GM18951 (cell line): ENCODE measurements around the gene DUSP8.

Experiments
- POLR2A ChIP-seq: IDR thresholded peaks from 4 replicates; pipeline ENCODE4 v1.6.1; 2011; ENCODE audit warnings: mild to moderate bottlenecking; ENCODE audit not compliant: insufficient read length, insufficient read depth; ENCODE audit errors: extremely low read depth
- in situ Hi-C: fragments of 300-500 bp; cut with MboI; formaldehyde crosslinking; loops from one replicate; pipeline ENCODE4 v1.12.0; 2022; ENCODE audit warnings: low sequenced_read_pairs, mixed read lengths, inconsistent platforms; ENCODE audit not compliant: unreplicated experiment

Gene DUSP8

GRCh38 chr11:1533342-1533725 lies 38.7 kb downstream of the DUSP8 start:
- no peak for TF ChIP-seq POLR2A
- in situ Hi-C loops, result no loop called here

GRCh38 chr11:1532606-1533341 lies 39.3 kb downstream of the DUSP8 start:
- in situ Hi-C loops, result no loop called here
- no peak for TF ChIP-seq POLR2A

- TF ChIP-seq POLR2A, result no peak
- in situ Hi-C loops, result no loop called here
These were observed 40.0 kb downstream of the DUSP8 start for GRCh38 chr11:1532014-1532586.

- TF ChIP-seq POLR2A, result no peak
- in situ Hi-C loops, result no loop called here
These were observed 40.5 kb downstream of the DUSP8 start for GRCh38 chr11:1531449-1532013.

GRCh38 chr11:1530686-1531448 lies 41.2 kb downstream of the DUSP8 start:
- TF ChIP-seq POLR2A, result no peak
- in situ Hi-C loops, result no loop called here

GRCh38 chr11:1529774-1530173 lies 42.3 kb downstream of the DUSP8 start:
- in situ Hi-C loops, result no loop called here

GRCh38 chr11:1529286-1529685 lies 42.8 kb downstream of the DUSP8 start:
- in situ Hi-C loops, result no loop called here
- TF ChIP-seq POLR2A, result no peak

More at GRCh38 chr11:1529774-1530173, 42.3 kb downstream of the DUSP8 start:
- no peak for TF ChIP-seq POLR2A

- in situ Hi-C loops, result no loop called here
- no peak for TF ChIP-seq POLR2A
These were observed 43.4 kb downstream of the DUSP8 start for GRCh38 chr11:1528710-1529109.

- in situ Hi-C loops, result no loop called here
- TF ChIP-seq POLR2A, result no peak
These were observed 45.3 kb downstream of the DUSP8 start for GRCh38 chr11:1526785-1527184.

GRCh38 chr11:1523779-1524178 lies 48.3 kb downstream of the DUSP8 start:
- in situ Hi-C loops, result no loop called here
- TF ChIP-seq POLR2A, result no peak

GRCh38 chr11:1523077-1523476 lies 49.0 kb downstream of the DUSP8 start:
- in situ Hi-C loops, result no loop called here
- TF ChIP-seq POLR2A, result no peak

- TF ChIP-seq POLR2A, result no peak
- in situ Hi-C loops, result no loop called here
These were observed 50.0 kb downstream of the DUSP8 start for GRCh38 chr11:1522081-1522424.

- in situ Hi-C loops, result no loop called here
- no peak for TF ChIP-seq POLR2A
These were observed 50.5 kb downstream of the DUSP8 start for GRCh38 chr11:1521382-1522080.
